ENCODE results near the gene CLIP1.
"Not testable (repeated sequence)": the region's sequence is repeated elsewhere in the genome, so short reads cannot be mapped to it uniquely, and the experiment has no call there.

DNA sequence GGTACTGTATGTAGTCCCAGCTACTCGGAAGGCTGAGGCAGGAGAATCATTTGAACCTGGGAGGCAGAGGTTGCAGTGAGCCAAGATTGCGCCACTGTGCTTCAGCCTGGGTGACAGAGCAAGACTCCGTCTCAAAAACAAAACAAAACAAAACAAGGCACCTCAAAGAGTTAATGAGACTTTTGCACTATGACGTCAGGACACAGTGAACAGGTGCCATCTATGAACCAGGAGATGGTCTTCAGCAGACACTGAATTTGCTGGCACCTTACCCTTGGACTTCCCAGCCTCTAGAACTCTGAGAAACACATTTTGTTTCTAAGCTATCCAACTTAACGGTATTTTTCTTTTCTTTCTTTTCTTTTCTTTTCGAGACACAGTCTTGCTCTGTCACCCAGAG is 23.9 kb upstream of the CLIP1 start:
- TF ChIP-seq, protein P1, sequence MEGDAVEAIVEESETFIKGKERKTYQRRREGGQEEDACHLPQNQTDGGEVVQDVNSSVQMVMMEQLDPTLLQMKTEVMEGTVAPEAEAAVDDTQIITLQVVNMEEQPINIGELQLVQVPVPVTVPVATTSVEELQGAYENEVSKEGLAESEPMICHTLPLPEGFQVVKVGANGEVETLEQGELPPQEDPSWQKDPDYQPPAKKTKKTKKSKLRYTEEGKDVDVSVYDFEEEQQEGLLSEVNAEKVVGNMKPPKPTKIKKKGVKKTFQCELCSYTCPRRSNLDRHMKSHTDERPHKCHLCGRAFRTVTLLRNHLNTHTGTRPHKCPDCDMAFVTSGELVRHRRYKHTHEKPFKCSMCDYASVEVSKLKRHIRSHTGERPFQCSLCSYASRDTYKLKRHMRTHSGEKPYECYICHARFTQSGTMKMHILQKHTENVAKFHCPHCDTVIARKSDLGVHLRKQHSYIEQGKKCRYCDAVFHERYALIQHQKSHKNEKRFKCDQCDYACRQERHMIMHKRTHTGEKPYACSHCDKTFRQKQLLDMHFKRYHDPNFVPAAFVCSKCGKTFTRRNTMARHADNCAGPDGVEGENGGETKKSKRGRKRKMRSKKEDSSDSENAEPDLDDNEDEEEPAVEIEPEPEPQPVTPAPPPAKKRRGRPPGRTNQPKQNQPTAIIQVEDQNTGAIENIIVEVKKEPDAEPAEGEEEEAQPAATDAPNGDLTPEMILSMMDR (IDR thresholded peaks at IDR 0.05): not testable (repeated sequence)
- TF ChIP-seq POLR2A (IDR thresholded peaks at IDR 0.05): not testable (repeated sequence)
